HepG2 (cell line): Measurements from ENCODE around the gene ZNF554. TPM values are rescaled to one million over a fixed set of nuclear protein-coding genes. Genes with fewer than 3 reads are reported as not detected.

Experiments
- AHR ChIP-seq: IDR thresholded peaks from 2 replicates; pipeline ENCODE4 v1.6.1; 2018; ENCODE audit warnings: missing genetic modification reagents, missing compliant biosample characterization
- ARID3A ChIP-seq: IDR thresholded peaks from 2 replicates; pipeline ENCODE4 v1.6.1; 2012; ENCODE audit warnings: low read depth, low read length, improper control_type of control experiment
- ATF7 ChIP-seq, 2 experiments: fragments of 450-650 bp in 1 of 2; sonication (generic) in 1 of 2; formaldehyde crosslinking in 1 of 2; IDR thresholded peaks; 2 replicates each; pipeline versions ENCODE4 v1.4.0 to v1.6.1; 2016 to 2020; ENCODE audit warnings: antibody characterized with exemption in 1 of 2, mild to moderate bottlenecking in 1 of 2, missing genetic modification reagents in 1 of 2
- BRCA1 ChIP-seq: sonication (generic); formaldehyde crosslinking; IDR thresholded peaks from 2 replicates; pipeline ENCODE4 v1.4.0; 2020; ENCODE audit warnings: missing genetic modification reagents
- DNMT1 ChIP-seq: sonication (generic); formaldehyde crosslinking; IDR thresholded peaks from 2 replicates; pipeline ENCODE4 v1.5.1; 2020; ENCODE audit warnings: mild to moderate bottlenecking, missing genetic modification reagents
- FOSL2 ChIP-seq: sonication (generic); formaldehyde crosslinking; IDR thresholded peaks from 2 replicates; pipeline ENCODE4 v1.4.0; 2020; ENCODE audit warnings: missing genetic modification reagents
- FOXK2 ChIP-seq: fragments of 450-650 bp; IDR thresholded peaks from 2 replicates; pipeline ENCODE4 v1.6.1; 2016
- HOXA9 ChIP-seq: sonication (generic); formaldehyde crosslinking; IDR thresholded peaks from 2 replicates; pipeline ENCODE4 v1.8.1; 2022; ENCODE audit warnings: missing genetic modification reagents, mild to moderate bottlenecking, moderate library complexity, borderline replicate concordance
- PHF5A ChIP-seq: IDR thresholded peaks from one replicate; pipeline ENCODE4 v1.6.1; 2018; ENCODE audit warnings: low read depth, missing genetic modification reagents; ENCODE audit not compliant: unreplicated experiment
- PITX1 ChIP-seq: sonication (generic); formaldehyde crosslinking; IDR thresholded peaks from 2 replicates; pipeline ENCODE4 v1.5.1; 2020; ENCODE audit warnings: mild to moderate bottlenecking, missing genetic modification reagents
- RXRB ChIP-seq: IDR thresholded peaks from 2 replicates; pipeline ENCODE4 v1.6.1; 2016; ENCODE audit warnings: borderline replicate concordance, missing genetic modification reagents, missing compliant biosample characterization
- SNAPC2 ChIP-seq: sonication (generic); formaldehyde crosslinking; IDR thresholded peaks from 2 replicates; pipeline ENCODE4 v1.8.1; 2022; ENCODE audit warnings: mild to moderate bottlenecking, missing genetic modification reagents
- ZBTB37 ChIP-seq: sonication (generic); formaldehyde crosslinking; IDR thresholded peaks from 2 replicates; pipeline ENCODE4 v1.4.0; 2020; ENCODE audit warnings: mild to moderate bottlenecking, missing genetic modification reagents
- ZFP90 ChIP-seq: sonication (generic); formaldehyde crosslinking; IDR thresholded peaks from 2 replicates; pipeline ENCODE4 v1.8.0; 2022; ENCODE audit warnings: missing genetic modification reagents, mild to moderate bottlenecking, inconsistent platforms, borderline replicate concordance
- polyA plus RNA-seq, 8 experiments: library from polyadenylated mRNA; depleted of rRNA in 3 of 8; stranded (reverse) in 7 of 8; unstranded in 1 of 8; fragments of >200 nt; fragmentation: Illumina TruSeq in 4 of 8; extraction: Trizol in 4 of 8; gene quantifications; 2 replicates each; pipeline versions ENCODE4 v1.2.1 to v1.2.3, GENCODE V29; 2011 to 2016; ENCODE audit warnings: low read depth in 4 of 8, missing spikeins in 1 of 8, mixed read lengths in 1 of 8; ENCODE audit not compliant: insufficient read depth in 1 of 8
- total RNA-seq, 5 experiments: library from RNA; depleted of rRNA; stranded (reverse); fragments of >200 nt; fragmentation: Illumina TruSeq; extraction: Trizol; gene quantifications; 2 replicates each; pipeline ENCODE4 v1.2.3, GENCODE V29; 2016; ENCODE audit warnings: low read depth in 1 of 5
- TF ChIP-seq, protein P1 (sequence below): sonication (generic); formaldehyde crosslinking; IDR thresholded peaks from 2 replicates; pipeline ENCODE4 v1.8.0; 2022; ENCODE audit warnings: missing genetic modification reagents, low read depth, mild to moderate bottlenecking, borderline replicate concordance
- TF ChIP-seq, protein P2 (sequence below): sonication (generic); formaldehyde crosslinking; conservative IDR thresholded peaks from 2 replicates; pipeline ENCODE4 v1.4.0; 2020; ENCODE audit warnings: missing genetic modification reagents
- TF ChIP-seq, protein P3 (sequence below): sonication (generic); formaldehyde crosslinking; IDR thresholded peaks from 2 replicates; pipeline ENCODE4 v1.5.0; 2020; ENCODE audit warnings: mild to moderate bottlenecking, low read depth, missing genetic modification reagents, borderline replicate concordance
- TF ChIP-seq, protein P4 (sequence below): sonication (generic); formaldehyde crosslinking; IDR thresholded peaks from 2 replicates; pipeline ENCODE4 v1.4.0; 2020; ENCODE audit warnings: missing genetic modification reagents
- TF ChIP-seq, protein P5 (sequence below): fragments of 450-650 bp; IDR thresholded peaks from 2 replicates; pipeline ENCODE4 v1.6.1; 2017; ENCODE audit warnings: mild to moderate bottlenecking

ZNF554 gene
- total and polyA plus RNA-seq, 2 of the 13 experiments (the other 11 are each of a cell fraction or from before 2014, with no cell fraction given), result 2.2 to 2.7 TPM

- TF ChIP-seq FOXK2 (no peak), FOSL2 (peak; percentile 30; the same call in 1 of the 2 replicates), AHR (CRISPR knock-in tag) (0 out of 2 replicates have a peak, but pooled peaks have one; percentile 31), ZBTB37 (CRISPR knock-in tag) (no peak), SNAPC2 (CRISPR knock-in tag) (no peak), RXRB (CRISPR knock-in tag) (peak; percentile 99), ARID3A (no peak), BRCA1 (CRISPR knock-in tag) (no peak), HOXA9 (no peak), PITX1 (CRISPR knock-in tag) (peak; percentile 78), ZFP90 (CRISPR knock-in tag) (no peak; the same call in 1 of the 2 replicates), DNMT1 (CRISPR knock-in tag) (no peak), PHF5A (CRISPR knock-in tag) (no peak), ATF7 (IDR thresholded peaks at IDR 0.05) (peak; percentile 3; the same call in 1 of the 2 replicates), ATF7 (CRISPR knock-in tag; IDR thresholded peaks at IDR 0.05) (0 out of 2 replicates have a peak, but pooled peaks have one; percentile 39)
- TF ChIP-seq, protein P1, sequence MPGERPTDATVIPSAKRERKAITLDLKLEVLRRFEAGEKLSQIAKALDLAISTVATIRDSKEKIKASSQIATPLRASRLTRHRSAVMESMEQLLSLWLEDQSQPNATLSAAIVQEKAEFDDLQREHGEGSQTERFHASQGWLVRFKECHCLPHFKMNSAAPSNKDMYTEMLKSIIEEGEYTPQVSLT, result no peak
- TF ChIP-seq, protein P2, sequence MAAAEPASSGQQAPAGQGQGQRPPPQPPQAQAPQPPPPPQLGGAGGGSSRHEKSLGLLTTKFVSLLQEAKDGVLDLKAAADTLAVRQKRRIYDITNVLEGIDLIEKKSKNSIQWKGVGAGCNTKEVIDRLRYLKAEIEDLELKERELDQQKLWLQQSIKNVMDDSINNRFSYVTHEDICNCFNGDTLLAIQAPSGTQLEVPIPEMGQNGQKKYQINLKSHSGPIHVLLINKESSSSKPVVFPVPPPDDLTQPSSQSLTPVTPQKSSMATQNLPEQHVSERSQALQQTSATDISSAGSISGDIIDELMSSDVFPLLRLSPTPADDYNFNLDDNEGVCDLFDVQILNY (CRISPR knock-in tag), result no peak
- TF ChIP-seq, protein P3, sequence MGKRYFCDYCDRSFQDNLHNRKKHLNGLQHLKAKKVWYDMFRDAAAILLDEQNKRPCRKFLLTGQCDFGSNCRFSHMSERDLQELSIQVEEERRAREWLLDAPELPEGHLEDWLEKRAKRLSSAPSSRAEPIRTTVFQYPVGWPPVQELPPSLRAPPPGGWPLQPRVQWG, result no peak
- TF ChIP-seq, protein P4, sequence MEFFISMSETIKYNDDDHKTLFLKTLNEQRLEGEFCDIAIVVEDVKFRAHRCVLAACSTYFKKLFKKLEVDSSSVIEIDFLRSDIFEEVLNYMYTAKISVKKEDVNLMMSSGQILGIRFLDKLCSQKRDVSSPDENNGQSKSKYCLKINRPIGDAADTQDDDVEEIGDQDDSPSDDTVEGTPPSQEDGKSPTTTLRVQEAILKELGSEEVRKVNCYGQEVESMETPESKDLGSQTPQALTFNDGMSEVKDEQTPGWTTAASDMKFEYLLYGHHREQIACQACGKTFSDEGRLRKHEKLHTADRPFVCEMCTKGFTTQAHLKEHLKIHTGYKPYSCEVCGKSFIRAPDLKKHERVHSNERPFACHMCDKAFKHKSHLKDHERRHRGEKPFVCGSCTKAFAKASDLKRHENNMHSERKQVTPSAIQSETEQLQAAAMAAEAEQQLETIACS (CRISPR knock-in tag), result 0 out of 2 replicates have a peak, but pooled peaks have one; percentile 30
- TF ChIP-seq, protein P5, sequence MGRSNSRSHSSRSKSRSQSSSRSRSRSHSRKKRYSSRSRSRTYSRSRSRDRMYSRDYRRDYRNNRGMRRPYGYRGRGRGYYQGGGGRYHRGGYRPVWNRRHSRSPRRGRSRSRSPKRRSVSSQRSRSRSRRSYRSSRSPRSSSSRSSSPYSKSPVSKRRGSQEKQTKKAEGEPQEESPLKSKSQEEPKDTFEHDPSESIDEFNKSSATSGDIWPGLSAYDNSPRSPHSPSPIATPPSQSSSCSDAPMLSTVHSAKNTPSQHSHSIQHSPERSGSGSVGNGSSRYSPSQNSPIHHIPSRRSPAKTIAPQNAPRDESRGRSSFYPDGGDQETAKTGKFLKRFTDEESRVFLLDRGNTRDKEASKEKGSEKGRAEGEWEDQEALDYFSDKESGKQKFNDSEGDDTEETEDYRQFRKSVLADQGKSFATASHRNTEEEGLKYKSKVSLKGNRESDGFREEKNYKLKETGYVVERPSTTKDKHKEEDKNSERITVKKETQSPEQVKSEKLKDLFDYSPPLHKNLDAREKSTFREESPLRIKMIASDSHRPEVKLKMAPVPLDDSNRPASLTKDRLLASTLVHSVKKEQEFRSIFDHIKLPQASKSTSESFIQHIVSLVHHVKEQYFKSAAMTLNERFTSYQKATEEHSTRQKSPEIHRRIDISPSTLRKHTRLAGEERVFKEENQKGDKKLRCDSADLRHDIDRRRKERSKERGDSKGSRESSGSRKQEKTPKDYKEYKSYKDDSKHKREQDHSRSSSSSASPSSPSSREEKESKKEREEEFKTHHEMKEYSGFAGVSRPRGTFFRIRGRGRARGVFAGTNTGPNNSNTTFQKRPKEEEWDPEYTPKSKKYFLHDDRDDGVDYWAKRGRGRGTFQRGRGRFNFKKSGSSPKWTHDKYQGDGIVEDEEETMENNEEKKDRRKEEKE, result no peak
Observed at GRCh38 chr19:2790557-2791271, 29.0 kb upstream of the ZNF554 start (continued).
